Panc1 (cell line): Measurements from ENCODE around the gene FGD4. TPM values are rescaled to one million over a fixed set of nuclear protein-coding genes. Genes with fewer than 3 reads are reported as not detected.
"Not testable (repeated sequence)": the region's sequence is repeated elsewhere in the genome, so short reads cannot be mapped to it uniquely, and the experiment has no call there.

Experiments used
- ATAC-seq: fragments of 200-7000 bp; cut with Tn5 transposase; 2 replicates; pipeline ENCODE4 v1.9.1; 2020; ENCODE audit warnings: mild to moderate bottlenecking, moderate library complexity
- BruUV-seq: library from RNA; stranded (reverse); fragments of 400-500 nt; replicated peaks from 2 replicates; lab custom pipeline; 2021; lab: Mats Ljungman, UMichigan
- CTCF ChIA-PET: fragments of 300-600 bp; sonication (Branson Sonifier 250); formaldehyde crosslinking; loops from one replicate; lab custom pipeline; 2022; ENCODE audit warnings: antibody characterized with exemption; lab: Charles Lee
- POLR2A ChIA-PET: fragments of 300-600 bp; sonication (Branson Sonifier 250); formaldehyde crosslinking; loops from one replicate; lab custom pipeline; 2022; ENCODE audit warnings: antibody characterized with exemption; lab: Charles Lee
- DNase-seq: peaks from one replicate; pipeline ENCODE4 v3.0.0-alpha.2; 2010; ENCODE audit warnings: low read depth, low spot score
- H3K27ac ChIP-seq: 2 replicates; pipeline ENCODE4 v1.5.1; 2011; ENCODE audit warnings: mild to moderate bottlenecking, low read length, inconsistent platforms
- H3K27me3 ChIP-seq: fragments of 200-500 bp; sonication (Bioruptor generic); 2 replicates; pipeline ENCODE4 v1.6.0; 2014; ENCODE audit warnings: low read length, inconsistent platforms; ENCODE audit not compliant: control insufficient read depth, insufficient read depth
- H3K36me3 ChIP-seq: fragments of 200-500 bp; sonication (Bioruptor generic); 2 replicates; pipeline ENCODE4 v1.5.1; 2014; ENCODE audit warnings: inconsistent platforms, mild to moderate bottlenecking, low read length, moderate library complexity; ENCODE audit not compliant: control insufficient read depth, insufficient read depth
- H3K4me1 ChIP-seq: 2 replicates; pipeline ENCODE4 v1.5.1; 2011; ENCODE audit warnings: inconsistent platforms, mild to moderate bottlenecking, low read length, moderate library complexity; ENCODE audit not compliant: control insufficient read depth, insufficient read depth
- H3K4me3 ChIP-seq, 2 experiments: 2 replicates each; pipeline ENCODE4 v1.5.1; 2011 to 2012; ENCODE audit warnings: low read depth in 2 of 2, low read length in 2 of 2, mild to moderate bottlenecking in 2 of 2, inconsistent platforms in 1 of 2, moderate library complexity in 1 of 2
- H3K9me3 ChIP-seq: fragments of 200-500 bp; sonication (Bioruptor generic); 2 replicates; pipeline ENCODE4 v1.5.1; 2014; ENCODE audit warnings: low read depth, mild to moderate bottlenecking, inconsistent platforms, low read length, moderate library complexity; ENCODE audit not compliant: control insufficient read depth, insufficient read depth
- CTCF ChIP-seq: fragments of 450-650 bp; IDR thresholded peaks from 2 replicates; pipeline ENCODE4 v1.5.1; 2017; ENCODE audit warnings: mild to moderate bottlenecking
- POLR2AphosphoS5 ChIP-seq: IDR thresholded peaks from 2 replicates; pipeline ENCODE4 v1.6.1; 2012; ENCODE audit warnings: mild to moderate bottlenecking, low read depth, low read length, moderate library complexity
- REST ChIP-seq, 2 experiments: IDR thresholded peaks; 2 replicates each; pipeline ENCODE4 v1.6.1; 2011 to 2012; ENCODE audit warnings: low read depth in 2 of 2, control low read depth in 1 of 2, low read length in 1 of 2, mild to moderate bottlenecking in 1 of 2, moderate library complexity in 1 of 2; ENCODE audit not compliant: insufficient read depth in 1 of 2
- SIN3A ChIP-seq: IDR thresholded peaks from 2 replicates; pipeline ENCODE4 v1.6.1; 2012; ENCODE audit warnings: low read depth, mild to moderate bottlenecking, low read length, moderate library complexity, borderline replicate concordance; ENCODE audit not compliant: insufficient read depth
- TCF7L2 ChIP-seq: IDR thresholded peaks from 2 replicates; pipeline ENCODE4 v1.6.1; 2011; ENCODE audit warnings: mild to moderate bottlenecking, low read depth, low read length, inconsistent platforms
- in situ Hi-C: cut with HindIII; loops from 2 replicates; pipeline ENCODE4 v1.10.0; 2016; ENCODE audit warnings: low sequenced_read_pairs, low pct_unique_long_range_greater_than_20kb
- intact Hi-C: fragments of 100-400 bp; cut with micrococcal nuclease; formaldehyde crosslinking; loops from one replicate; pipeline ENCODE4 v1.10.0; 2022; ENCODE audit not compliant: unreplicated experiment
- total RNA-seq: library from RNA; stranded (reverse); gene quantifications from one replicate; pipeline ENCODE4 v1.2.1, GENCODE V29; 2021; ENCODE audit not compliant: unreplicated experiment

Gene FGD4
- total RNA-seq, 1 experiment from 2014 or later: 5.0 TPM

GRCh38 chr12:32526343-32526742, 127.0 kb downstream of the FGD4 start:
- H3K36me3 ChIP-seq, ATAC-seq, in situ Hi-C loops, DNase-seq, intact Hi-C loops, H3K27me3 ChIP-seq, H3K9me3 ChIP-seq, H3K27ac ChIP-seq, POLR2A ChIA-PET, H3K4me3 ChIP-seq, CTCF ChIA-PET, BruUV-seq, H3K4me1 ChIP-seq: not testable (repeated sequence)

GRCh38 chr12:32532422-32532821, 133.1 kb downstream of the FGD4 start:
- intact Hi-C loops (no loop called here), in situ Hi-C loops (no loop called here)
- ChIA-PET CTCF (no interaction called here), POLR2A (interaction anchor here (0.6 kb wide), 1 partner anchor 9 kb away, joined by 4 read pairs; no protein-coding TSS in a partner anchor)
- BruUV-seq: no TSS peak
- peaks cover 15% of the 10 kb centered on the region for H3K4me1 ChIP-seq
- H3K27ac ChIP-seq: no peak overlapping the region
- no peak for TF ChIP-seq POLR2AphosphoS5
- TF ChIP-seq CTCF: no peak
- TF ChIP-seq REST (IDR thresholded peaks at IDR 0.05; ENCODE audit: insufficient read depth in 1 of 2, low read depth in 2 of 2, low read length in 1 of 2): no peak
- no peak for TF ChIP-seq SIN3A
- no peak for TF ChIP-seq TCF7L2
- H3K36me3 ChIP-seq: no peaks in the 10 kb centered on the region
- H3K27me3 ChIP-seq: no peaks in the 10 kb centered on the region; the same call in 1 of the 2 replicates
- no peak for DNase-seq
- ATAC-seq: no peak
- no peak overlapping the region for H3K4me3 ChIP-seq
- H3K9me3 ChIP-seq: no peaks in the 10 kb centered on the region

- no peak overlapping the region for H3K4me3 ChIP-seq
- POLR2A ChIA-PET: interaction anchor here (0.6 kb wide), 1 partner anchor 9 kb away, joined by 4 read pairs; no protein-coding TSS in a partner anchor
- CTCF ChIA-PET: no interaction called here
- no peak for ATAC-seq
- no peak for DNase-seq
- TF ChIP-seq CTCF: no peak
- TF ChIP-seq POLR2AphosphoS5: no peak
- TF ChIP-seq SIN3A: no peak
- TF ChIP-seq REST (IDR thresholded peaks at IDR 0.05; ENCODE audit: insufficient read depth in 1 of 2, low read depth in 2 of 2, low read length in 1 of 2): no peak
- TF ChIP-seq TCF7L2: no peak
- no TSS peak for BruUV-seq
- H3K36me3 ChIP-seq: no peaks in the 10 kb centered on the region
- H3K27me3 ChIP-seq: no peaks in the 10 kb centered on the region; the same call in 1 of the 2 replicates
- intact Hi-C loops (no loop called here), in situ Hi-C loops (no loop called here)
- no peak overlapping the region for H3K27ac ChIP-seq
- H3K4me1 ChIP-seq: peaks cover 15% of the 10 kb centered on the region
- H3K9me3 ChIP-seq: no peaks in the 10 kb centered on the region
Measured at GRCh38 chr12:32532951-32533350, 133.6 kb downstream of the FGD4 start.
